DMS79 treated with DMSO at 0.1 percent for 48 hours (cell line): ENCODE measurements around the gene SYCN.

ENCODE experiments used
- DNase-seq: peaks from one replicate; lab custom pipeline; 2025; lab: John Stamatoyannopoulos, UW

SYCN gene

DNA sequence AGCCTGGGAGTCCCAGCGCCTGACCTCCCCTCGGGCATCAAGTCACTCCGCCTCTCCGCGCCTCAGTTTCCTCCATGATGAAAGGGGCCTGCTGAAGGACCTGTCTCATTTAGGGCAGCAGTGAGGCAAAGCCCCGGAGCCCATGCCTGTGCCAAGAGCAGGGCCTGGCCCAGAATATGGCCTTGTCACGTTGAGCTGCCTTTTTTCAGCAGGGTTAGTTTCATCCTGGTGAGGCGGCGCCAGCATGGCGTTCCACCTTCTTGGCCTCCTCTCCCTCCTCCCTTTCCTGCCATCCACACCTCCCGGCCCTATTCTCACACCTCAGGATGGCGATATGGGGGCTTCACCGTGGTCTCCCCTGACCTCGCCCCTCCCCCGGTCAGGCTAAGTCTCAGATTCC lies 48.3 kb downstream of the SYCN start:
- no peak for DNase-seq

GRCh38 chr19:39155114-39155700 lies 48.9 kb downstream of the SYCN start:
- DNase-seq, result no peak

DNA sequence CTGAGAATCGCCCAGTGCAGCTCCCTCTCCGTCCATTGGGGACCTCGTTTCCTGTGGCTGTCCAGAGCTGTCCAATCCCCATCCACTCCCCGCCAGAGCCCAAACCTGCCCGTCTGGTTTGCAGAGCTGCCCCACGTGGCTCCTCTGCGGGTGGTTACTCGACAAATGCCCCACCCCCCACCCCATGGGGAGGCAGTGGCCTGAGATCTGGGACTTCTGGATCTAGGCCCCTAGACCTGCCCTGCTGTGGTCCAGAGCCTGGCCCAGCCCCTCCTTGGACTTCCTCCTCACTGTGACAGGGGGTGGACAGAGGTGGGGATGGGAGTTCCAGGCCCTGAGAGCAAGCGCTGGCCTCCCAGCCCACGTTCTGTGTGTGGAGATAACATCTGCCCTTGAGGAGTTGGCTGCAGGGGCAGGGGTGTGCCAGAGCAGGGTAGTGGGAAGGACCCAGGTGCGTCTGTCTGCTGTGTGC lies 49.4 kb downstream of the SYCN start:
- DNase-seq, result no peak

DNA sequence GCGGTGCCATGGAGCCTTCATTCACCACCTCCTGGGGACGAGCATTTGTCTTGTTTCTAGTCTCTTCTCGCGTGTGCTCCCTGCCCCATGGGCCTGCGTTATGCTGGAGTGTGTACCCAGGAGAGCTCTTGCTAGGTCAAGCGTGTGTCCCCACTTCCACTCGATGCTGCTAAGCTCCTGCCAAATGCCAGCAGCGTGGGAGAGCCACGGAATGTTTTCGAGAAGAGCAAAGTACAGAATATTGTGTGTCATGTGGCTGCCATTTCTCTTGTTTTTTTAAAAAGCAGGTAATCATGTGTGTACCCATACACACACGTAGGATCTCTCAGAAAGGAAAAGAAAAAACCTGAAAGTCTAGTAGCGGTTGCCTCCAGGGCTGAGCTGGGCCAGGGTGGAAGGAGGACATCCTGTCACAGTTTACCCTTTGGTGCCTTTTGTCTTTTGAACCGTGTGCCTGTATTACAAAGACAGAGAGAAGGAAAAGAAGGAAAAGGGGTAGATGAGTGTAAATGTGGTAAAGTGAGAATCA lies 49.9 kb downstream of the SYCN start:
- DNase-seq, result no peak
